Left lung (tissue), 10 donors: ENCODE measurements around the gene ACTN2. TPM values are rescaled to one million over a fixed set of nuclear protein-coding genes. Genes with fewer than 3 reads are reported as not detected.

Experiments used
- ATAC-seq: fragments of 200-7000 bp; cut with Tn5 transposase; one replicate; pipeline ENCODE4 v1.9.1; 2020; ENCODE audit warnings: moderate library complexity
- DNase-seq, 4 donors: peaks; one replicate each; pipeline ENCODE4 v3.0.0-alpha.2; 2013 to 2020
- H3K27ac ChIP-seq, 2 donors: fragments of 200-600 bp; sonication (generic) in 1 of 2; one replicate each; pipeline versions ENCODE4 v1.5.0 to v1.8.0; 2020 to 2021
- H3K27me3 ChIP-seq, 2 donors: fragments of 200-600 bp; sonication (generic) in 1 of 2; one replicate each; pipeline versions ENCODE4 v1.5.0 to v1.8.0; 2020 to 2021
- H3K36me3 ChIP-seq, 2 donors: fragments of 200-600 bp; sonication (generic) in 1 of 2; one replicate each; pipeline versions ENCODE4 v1.5.0 to v1.8.0; 2020 to 2021
- H3K4me1 ChIP-seq, 2 donors: fragments of 200-600 bp; one replicate each; pipeline ENCODE4 v1.8.0; 2021
- H3K4me3 ChIP-seq, 2 donors: fragments of 200-600 bp; sonication (generic) in 1 of 2; one replicate each; pipeline versions ENCODE4 v1.5.0 to v1.8.0; 2020 to 2021; ENCODE audit warnings: mild to moderate bottlenecking in 1 of 2
- H3K9me3 ChIP-seq, 2 donors: fragments of 200-600 bp; sonication (generic) in 1 of 2; one replicate each; pipeline versions ENCODE4 v1.5.0 to v1.8.0; 2020 to 2021
- CTCF ChIP-seq, 2 donors: fragments of 200-600 bp; sonication (generic) in 1 of 2; IDR thresholded peaks; one replicate each; pipeline versions ENCODE4 v1.5.0 to v1.8.0; 2021; ENCODE audit warnings: antibody characterized with exemption in 2 of 2
- intact Hi-C, 2 donors: fragments of 100-400 bp; cut with DNase I; formaldehyde crosslinking; loops; one replicate each; pipeline versions ENCODE4 v1.11.2 to v1.14.2; 2022
- polyA plus RNA-seq, 6 donors: library from polyadenylated mRNA; unstranded; fragments of 120-200 nt; gene quantifications; one replicate each; pipeline ENCODE4 v1.2.1, GENCODE V29; 2013; ENCODE audit not compliant: insufficient read length in 6 of 6
- total RNA-seq, 2 donors: library from RNA; stranded (reverse); fragmentation: NEBNext Ultra II Directional; extraction: Animal tissue kit (Norgen Biotek cat#: 25700); gene quantifications; one replicate each; pipeline ENCODE4 v1.2.1, GENCODE V29; 2021
- donor health status: DM: no; HTN: yes; CAD: no.
- donor health status: DM: no; HTN: no; CAD: no.

ACTN2 gene
- total and polyA plus RNA-seq, 8 donors = 1.3 to 4.0 (median 2.5) TPM

GRCh38 chr1:236689713-236690569 lies 3.6 kb downstream of the ACTN2 start:
- intact Hi-C loops = no loop called here
- peaks cover 6 to 7% of the 10 kb centered on the region in 2 donors for H3K4me1 ChIP-seq
- DNase-seq (no peak), ATAC-seq (no peak)
- no peak overlapping the region for H3K27ac ChIP-seq
- no peak for TF ChIP-seq CTCF (IDR thresholded peaks at IDR 0.05)
- no peak overlapping the region for H3K4me3 ChIP-seq
- H3K36me3 ChIP-seq = no peaks in the 10 kb centered on the region
- H3K27me3 ChIP-seq = peaks cover 16 to 72% of the 10 kb centered on the region in 2 donors
- H3K9me3 ChIP-seq = no peaks in the 10 kb centered on the region

- Histone ChIP-seq H3K36me3 (no peaks in the 10 kb centered on the region), H3K4me3 (no peak overlapping the region), H3K27me3 (peaks cover 16 to 59% of the 10 kb centered on the region in 2 donors), H3K27ac (no peak overlapping the region), H3K9me3 (no peaks in the 10 kb centered on the region), H3K4me1 (peaks cover 6 to 7% of the 10 kb centered on the region in 2 donors)
- DNase-seq (no peak), ATAC-seq (no peak)
- intact Hi-C loops = no loop called here
- no peak for TF ChIP-seq CTCF (IDR thresholded peaks at IDR 0.05)
These were observed 5.0 kb downstream of the ACTN2 start for GRCh38 chr1:236691348-236691747.

GRCh38 chr1:236692128-236692527 lies 5.8 kb downstream of the ACTN2 start:
- DNase-seq (no peak), ATAC-seq (no peak)
- Histone ChIP-seq H3K27me3 (peaks cover 14 to 51% of the 10 kb centered on the region in 2 donors), H3K27ac (no peak overlapping the region), H3K36me3 (no peaks in the 10 kb centered on the region), H3K4me3 (no peak overlapping the region), H3K9me3 (no peaks in the 10 kb centered on the region), H3K4me1 (peaks cover 0 to 3% of the 10 kb centered on the region in 2 donors)
- intact Hi-C loops = no loop called here
- TF ChIP-seq CTCF (IDR thresholded peaks at IDR 0.05) = no peak

- TF ChIP-seq CTCF (IDR thresholded peaks at IDR 0.05) = no peak
- intact Hi-C loops = no loop called here
- Histone ChIP-seq H3K9me3 (no peaks in the 10 kb centered on the region), H3K36me3 (no peaks in the 10 kb centered on the region), H3K4me1 (no peaks in the 10 kb centered on the region), H3K27me3 (peaks cover 8 to 45% of the 10 kb centered on the region in 2 donors), H3K27ac (no peak overlapping the region), H3K4me3 (no peak overlapping the region)
- DNase-seq (no peak), ATAC-seq (no peak)
These were observed 6.4 kb downstream of the ACTN2 start for GRCh38 chr1:236692742-236693141.

GRCh38 chr1:236699366-236699765 lies 13.1 kb downstream of the ACTN2 start:
- DNase-seq (no peak), ATAC-seq (no peak)
- H3K27ac ChIP-seq = no peak overlapping the region

More at GRCh38 chr1:236699366-236699765, 13.1 kb downstream of the ACTN2 start:
- intact Hi-C loops = no loop called here
- Histone ChIP-seq H3K9me3 (no peaks in the 10 kb centered on the region), H3K27me3 (no peaks in the 10 kb centered on the region), H3K36me3 (no peaks in the 10 kb centered on the region), H3K4me1 (no peaks in the 10 kb centered on the region), H3K4me3 (no peak overlapping the region)
- no peak for TF ChIP-seq CTCF (IDR thresholded peaks at IDR 0.05)
